Endometrial microvascular endothelial cells (primary cell): Measurements from ENCODE around the gene KCNN1. TPM values are rescaled to one million over a fixed set of nuclear protein-coding genes. Genes with fewer than 3 reads are reported as not detected.
"Not testable (repeated sequence)": the region's sequence is repeated elsewhere in the genome, so short reads cannot be mapped to it uniquely, and the experiment has no call there.

Experiments used
- in situ Hi-C: cut with HindIII; loops from 2 replicates; pipeline ENCODE4 v1.10.0; 2017; ENCODE audit warnings: low sequenced_read_pairs, low pct_unique_long_range_greater_than_20kb; ENCODE audit errors: inconsistent ontology term
- total RNA-seq: library from RNA; depleted of rRNA; stranded (reverse); fragments of >200 nt; gene quantifications from one replicate; pipeline ENCODE4 v1.2.3, GENCODE V29; 2015; ENCODE audit errors: inconsistent ontology term

KCNN1 gene
- total RNA-seq, 1 donor from 2014 or later = not detected

DNA sequence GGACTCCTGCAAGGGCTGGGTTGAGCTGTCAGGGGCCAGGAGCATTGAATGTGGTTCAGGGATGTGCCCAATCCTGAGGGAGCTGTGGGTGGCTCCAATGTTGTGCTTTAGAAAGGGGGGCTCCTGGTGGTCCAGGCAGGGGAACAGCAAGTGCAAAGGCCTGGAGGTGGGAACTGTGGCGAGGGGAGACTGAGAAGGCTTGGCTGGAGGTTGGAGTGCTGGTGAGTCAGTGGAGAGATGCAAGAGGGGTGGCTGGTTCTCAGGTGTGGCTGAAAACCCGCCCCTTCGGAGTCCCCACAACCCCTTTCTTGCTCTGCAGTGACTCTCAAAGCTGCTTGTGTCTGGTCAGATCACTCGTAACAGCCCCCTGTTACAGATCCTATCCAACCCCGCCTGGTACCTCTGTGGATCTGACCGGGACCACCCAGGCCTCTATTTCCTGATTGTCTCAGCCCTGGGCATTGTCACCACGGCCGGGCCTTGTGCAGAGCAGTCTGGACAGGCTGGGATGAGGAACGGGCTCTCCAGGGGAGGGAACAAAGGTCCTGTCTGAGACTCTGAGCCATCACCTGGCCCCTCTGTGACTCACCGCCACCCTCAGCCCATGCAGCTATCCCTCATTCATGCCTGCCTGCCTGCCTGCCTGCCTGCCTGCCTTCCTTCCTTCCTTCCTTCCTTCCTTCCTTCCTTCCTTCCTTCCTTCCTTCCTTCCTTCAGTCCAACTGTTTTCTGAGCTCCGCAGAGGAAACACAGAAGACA lies 1.4 kb upstream of the KCNN1 start:
- in situ Hi-C loops = no loop called here

DNA sequence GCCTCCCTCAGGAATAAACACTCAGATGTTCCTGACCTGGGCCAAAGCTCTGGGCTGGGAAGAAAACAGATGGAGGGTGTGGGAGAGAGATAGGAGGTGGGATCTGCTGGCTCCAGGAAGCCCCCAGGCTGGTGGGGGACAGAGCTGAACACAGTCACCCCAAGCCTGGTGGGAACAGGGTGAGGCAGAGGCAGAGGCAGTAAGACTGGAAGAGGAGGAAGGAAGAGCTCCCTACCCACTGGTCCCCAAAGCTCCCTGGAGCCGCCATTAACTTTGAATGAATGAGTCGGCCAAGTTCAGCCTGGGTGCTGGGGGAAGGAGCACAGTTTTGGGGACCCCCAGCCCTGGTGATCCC lies 801 bp upstream of the KCNN1 start:
- in situ Hi-C loops = no loop called here

GRCh38 chr19:17967257-17968051 lies 547 bp downstream of the KCNN1 start:
- in situ Hi-C loops = no loop called here

- in situ Hi-C loops = no loop called here
Observed at GRCh38 chr19:17968362-17968761, 1.5 kb downstream of the KCNN1 start.

GRCh38 chr19:17969096-17969792 lies 2.3 kb downstream of the KCNN1 start:
- in situ Hi-C loops = no loop called here

DNA sequence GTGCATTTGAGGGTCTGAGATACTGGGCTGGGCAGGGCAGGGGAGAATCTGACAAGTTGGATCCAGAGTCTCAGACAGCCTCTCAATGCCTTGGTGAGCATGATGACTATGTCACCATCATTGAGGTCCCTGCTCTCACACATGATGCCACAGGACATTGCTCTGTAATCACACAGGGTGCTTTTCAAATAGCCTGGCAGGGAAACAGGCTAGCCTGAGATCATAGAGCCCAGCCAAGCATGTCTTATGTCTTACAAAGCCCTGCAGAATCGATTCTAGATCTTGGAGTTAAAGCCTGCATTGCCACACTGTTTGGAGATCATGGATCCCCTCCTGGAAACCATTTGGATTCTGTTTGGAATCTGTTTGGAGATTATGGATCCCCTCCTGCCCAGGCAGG lies 5.3 kb downstream of the KCNN1 start:
- in situ Hi-C loops = no loop called here

GRCh38 chr19:17973759-17974158 lies 6.9 kb downstream of the KCNN1 start:
- in situ Hi-C loops = no loop called here

DNA sequence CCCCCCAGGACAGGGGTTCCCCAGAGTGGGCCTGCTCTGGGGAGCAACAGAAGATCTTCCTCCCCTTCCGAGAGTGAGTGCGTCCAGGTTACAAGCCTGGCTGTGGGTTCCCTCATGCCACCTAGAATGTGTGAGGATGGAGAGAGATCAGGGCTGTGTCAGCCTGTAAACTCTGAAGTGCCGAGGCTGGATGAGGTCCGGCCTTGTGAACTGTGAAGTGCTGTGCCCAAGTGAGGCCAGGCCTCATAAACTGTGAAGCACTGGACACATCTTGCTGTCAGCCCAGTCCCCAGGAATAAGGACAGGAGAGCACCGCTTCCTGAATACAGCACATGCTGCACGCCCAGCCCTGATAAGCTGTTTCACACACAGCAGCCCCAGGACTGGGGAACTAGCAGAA lies 7.6 kb downstream of the KCNN1 start:
- in situ Hi-C loops = no loop called here

- in situ Hi-C loops = no loop called here
Observed at GRCh38 chr19:17975032-17975431, 8.1 kb downstream of the KCNN1 start.

DNA sequence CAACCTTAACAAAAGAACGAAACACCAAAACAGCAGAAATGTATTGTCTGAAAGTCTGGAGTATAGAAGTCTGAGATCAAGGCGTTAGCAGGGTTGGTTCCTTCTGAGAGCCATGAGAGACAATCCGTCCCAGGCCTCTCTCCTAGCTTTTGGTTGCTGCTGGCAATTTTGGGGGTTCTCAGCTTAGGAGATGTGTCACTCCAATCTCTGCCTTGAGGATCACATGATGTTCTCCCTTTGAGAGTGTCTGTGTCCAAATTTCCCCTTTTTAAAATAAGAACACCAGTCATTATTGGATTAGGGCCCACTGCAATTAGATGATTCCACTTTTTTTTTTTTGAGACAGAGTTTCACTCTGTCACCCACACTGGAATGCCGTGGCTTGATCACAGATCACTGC lies 10.1 kb downstream of the KCNN1 start:
- in situ Hi-C loops = no loop called here

- in situ Hi-C loops = no loop called here
Observed at GRCh38 chr19:17977488-17977887, 10.6 kb downstream of the KCNN1 start.

GRCh38 chr19:17981611-17982010 lies 14.7 kb downstream of the KCNN1 start:
- in situ Hi-C loops = no loop called here

GRCh38 chr19:17982430-17982829 lies 15.5 kb downstream of the KCNN1 start:
- in situ Hi-C loops = no loop called here

GRCh38 chr19:17985037-17985818 lies 18.3 kb downstream of the KCNN1 start:
- in situ Hi-C loops = no loop called here

DNA sequence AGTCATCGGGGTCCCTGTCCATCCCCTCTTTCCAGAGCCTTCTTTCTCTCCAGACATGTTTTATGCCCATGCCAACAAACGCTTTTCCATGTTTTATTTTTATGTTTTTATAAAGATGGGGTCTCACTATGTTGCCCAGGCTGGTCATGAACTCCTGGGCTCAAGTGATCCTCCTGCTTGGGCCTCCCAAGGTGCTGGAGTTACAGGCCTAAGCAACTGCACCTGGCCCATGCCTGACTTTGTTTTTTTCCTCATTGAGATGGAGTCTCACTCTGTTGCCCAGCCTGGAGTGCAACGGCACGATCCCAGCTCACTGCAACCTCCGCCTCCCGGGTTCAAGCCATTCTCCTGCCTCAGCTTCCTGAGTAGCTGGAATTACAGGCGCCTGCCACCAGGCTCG lies 19.7 kb downstream of the KCNN1 start:
- in situ Hi-C loops = not testable (repeated sequence)

- in situ Hi-C loops = no loop called here
Observed at GRCh38 chr19:17988161-17988560, 21.3 kb downstream of the KCNN1 start.

GRCh38 chr19:17989425-17990094 lies 22.7 kb downstream of the KCNN1 start:
- in situ Hi-C loops = no loop called here

GRCh38 chr19:17993076-17993813 lies 26.3 kb downstream of the KCNN1 start:
- in situ Hi-C loops = no loop called here
